GM10248 (cell line): ENCODE data around the gene COL4A2.

Experiments
- CTCF ChIA-PET: fragments of 300-600 bp; sonication (Branson Sonifier 250); formaldehyde crosslinking; extraction: SDS; loops from one replicate; lab custom pipeline; 2021; ENCODE audit warnings: antibody characterized with exemption; lab: Yijun Ruan, JAX
- POLR2A ChIA-PET: fragments of 350-650 bp; sonication (Branson Sonifier 250); formaldehyde crosslinking; extraction: SDS; loops from one replicate; lab custom pipeline; 2020; ENCODE audit warnings: antibody characterized with exemption; lab: Yijun Ruan, JAX
- DNase-seq: peaks from one replicate; pipeline ENCODE4 v3.0.0; 2012; ENCODE audit errors: extremely low spot score
- TF ChIP-seq, protein P1 (sequence below): IDR thresholded peaks from 2 replicates; pipeline ENCODE4 v1.5.1; 2012; ENCODE audit warnings: mild to moderate bottlenecking, low read depth; ENCODE audit errors: extremely low read depth, missing control alignments, control extremely low read depth

The COL4A2 gene

DNA sequence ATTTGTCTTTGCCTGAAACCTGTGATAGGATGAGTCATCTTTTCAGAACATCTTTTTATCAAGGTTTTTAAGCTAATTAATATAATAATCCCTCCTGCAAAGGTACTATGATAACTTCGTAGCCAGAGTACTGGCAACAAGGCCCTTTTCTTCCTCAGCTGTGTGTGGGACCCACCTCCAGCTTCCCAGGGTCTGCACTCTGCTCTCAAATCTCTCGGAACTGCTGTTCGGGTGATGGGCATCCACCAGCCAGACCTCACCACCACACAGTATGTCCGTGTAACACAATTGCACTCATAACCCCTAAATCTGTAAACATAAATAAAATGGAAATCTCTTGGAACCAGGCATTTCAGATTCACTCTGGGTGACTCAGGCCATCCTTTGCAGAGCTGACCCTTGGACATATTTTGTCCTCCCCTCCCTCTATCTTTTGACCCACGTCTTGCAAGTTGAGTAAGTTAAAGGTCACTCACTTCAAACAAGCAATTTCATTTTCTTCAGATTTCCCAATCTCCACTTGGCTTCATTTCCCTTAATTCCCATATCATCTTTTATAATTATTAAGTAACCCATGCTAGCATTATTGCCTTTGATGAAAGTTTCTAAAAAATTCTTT lies 29.6 kb upstream of the COL4A2 start:
- TF ChIP-seq, protein P1, sequence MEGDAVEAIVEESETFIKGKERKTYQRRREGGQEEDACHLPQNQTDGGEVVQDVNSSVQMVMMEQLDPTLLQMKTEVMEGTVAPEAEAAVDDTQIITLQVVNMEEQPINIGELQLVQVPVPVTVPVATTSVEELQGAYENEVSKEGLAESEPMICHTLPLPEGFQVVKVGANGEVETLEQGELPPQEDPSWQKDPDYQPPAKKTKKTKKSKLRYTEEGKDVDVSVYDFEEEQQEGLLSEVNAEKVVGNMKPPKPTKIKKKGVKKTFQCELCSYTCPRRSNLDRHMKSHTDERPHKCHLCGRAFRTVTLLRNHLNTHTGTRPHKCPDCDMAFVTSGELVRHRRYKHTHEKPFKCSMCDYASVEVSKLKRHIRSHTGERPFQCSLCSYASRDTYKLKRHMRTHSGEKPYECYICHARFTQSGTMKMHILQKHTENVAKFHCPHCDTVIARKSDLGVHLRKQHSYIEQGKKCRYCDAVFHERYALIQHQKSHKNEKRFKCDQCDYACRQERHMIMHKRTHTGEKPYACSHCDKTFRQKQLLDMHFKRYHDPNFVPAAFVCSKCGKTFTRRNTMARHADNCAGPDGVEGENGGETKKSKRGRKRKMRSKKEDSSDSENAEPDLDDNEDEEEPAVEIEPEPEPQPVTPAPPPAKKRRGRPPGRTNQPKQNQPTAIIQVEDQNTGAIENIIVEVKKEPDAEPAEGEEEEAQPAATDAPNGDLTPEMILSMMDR = no peak
- DNase-seq = no peak
- ChIA-PET POLR2A (no interaction called here), CTCF (interaction anchor here (1.3 to 1.5 kb wide), 2 partner anchors 15 to 19 kb away, joined by 4 read pairs; no protein-coding TSS in a partner anchor)

DNA sequence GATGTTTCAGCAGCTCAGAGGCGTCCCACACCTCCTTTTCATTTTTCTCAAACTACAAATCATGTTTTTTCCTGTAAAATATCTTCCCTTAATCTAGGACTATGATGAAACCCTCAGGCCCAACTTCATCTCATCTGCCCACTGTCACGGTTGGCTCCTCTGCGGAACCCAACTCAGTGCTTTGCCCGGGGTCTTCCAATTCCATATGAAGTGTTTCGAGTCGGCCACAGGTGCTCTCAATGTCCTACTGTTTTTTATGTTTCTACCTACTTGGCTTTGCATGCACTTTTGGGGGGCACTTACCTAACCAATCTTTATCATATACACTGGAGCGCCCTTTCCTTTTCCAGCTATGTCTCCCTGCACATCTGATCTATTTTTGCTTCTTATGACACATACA lies 28.2 kb upstream of the COL4A2 start:
- TF ChIP-seq, protein P1 = no peak
- CTCF ChIA-PET = no interaction called here
- POLR2A ChIA-PET = no interaction called here
- no peak for DNase-seq

DNA sequence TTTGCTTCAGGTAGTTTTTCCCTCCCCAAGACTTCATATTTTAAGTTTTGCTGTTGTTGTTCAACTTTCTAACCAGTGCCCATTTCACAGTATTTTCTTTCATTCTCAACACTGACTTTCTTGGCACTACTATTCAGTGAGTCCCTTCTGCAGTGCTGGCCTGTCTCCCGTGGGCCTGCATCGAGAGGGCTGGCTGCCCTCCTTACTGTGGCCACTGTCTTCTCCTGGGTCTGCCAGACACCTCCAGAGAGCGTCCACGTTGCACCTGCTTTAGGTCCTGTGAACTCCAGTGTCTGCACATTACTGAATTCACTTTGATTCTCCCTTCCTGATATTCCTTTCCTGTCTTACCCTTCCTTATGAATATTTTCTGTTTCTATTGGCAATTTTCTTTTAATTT lies 27.4 kb upstream of the COL4A2 start:
- POLR2A ChIA-PET = no interaction called here
- CTCF ChIA-PET = no interaction called here
- no peak for DNase-seq
- TF ChIP-seq, protein P1 = no peak

DNA sequence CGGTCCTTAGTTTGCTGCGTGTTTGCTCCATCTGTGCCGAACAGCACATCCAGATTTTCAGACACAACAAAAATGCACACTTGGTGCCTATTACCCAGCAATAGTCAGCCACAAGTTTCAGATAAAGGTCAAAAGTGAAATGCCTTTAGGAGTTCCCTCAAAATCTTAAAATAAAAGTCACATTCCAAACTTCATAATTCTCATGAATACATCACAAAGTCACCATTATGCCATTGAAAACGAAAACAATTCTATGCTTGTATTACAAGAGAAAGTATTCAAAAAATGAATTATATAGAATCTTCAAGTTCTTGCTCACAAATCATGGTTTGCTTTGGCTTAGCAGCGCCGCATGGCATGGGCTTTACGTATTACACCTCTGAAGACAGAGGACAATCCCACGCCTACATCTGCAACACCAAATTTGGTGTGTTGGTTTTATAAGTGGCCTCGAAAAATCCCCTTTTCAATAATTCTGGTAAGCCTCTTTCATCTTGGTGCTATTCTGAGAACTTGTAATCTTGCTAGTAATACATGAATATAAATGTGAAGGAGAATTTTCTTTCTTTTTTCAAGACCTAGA lies 26.8 kb upstream of the COL4A2 start:
- ChIA-PET POLR2A (no interaction called here), CTCF (no interaction called here)
- TF ChIP-seq, protein P1 = no peak
- no peak for DNase-seq

DNA sequence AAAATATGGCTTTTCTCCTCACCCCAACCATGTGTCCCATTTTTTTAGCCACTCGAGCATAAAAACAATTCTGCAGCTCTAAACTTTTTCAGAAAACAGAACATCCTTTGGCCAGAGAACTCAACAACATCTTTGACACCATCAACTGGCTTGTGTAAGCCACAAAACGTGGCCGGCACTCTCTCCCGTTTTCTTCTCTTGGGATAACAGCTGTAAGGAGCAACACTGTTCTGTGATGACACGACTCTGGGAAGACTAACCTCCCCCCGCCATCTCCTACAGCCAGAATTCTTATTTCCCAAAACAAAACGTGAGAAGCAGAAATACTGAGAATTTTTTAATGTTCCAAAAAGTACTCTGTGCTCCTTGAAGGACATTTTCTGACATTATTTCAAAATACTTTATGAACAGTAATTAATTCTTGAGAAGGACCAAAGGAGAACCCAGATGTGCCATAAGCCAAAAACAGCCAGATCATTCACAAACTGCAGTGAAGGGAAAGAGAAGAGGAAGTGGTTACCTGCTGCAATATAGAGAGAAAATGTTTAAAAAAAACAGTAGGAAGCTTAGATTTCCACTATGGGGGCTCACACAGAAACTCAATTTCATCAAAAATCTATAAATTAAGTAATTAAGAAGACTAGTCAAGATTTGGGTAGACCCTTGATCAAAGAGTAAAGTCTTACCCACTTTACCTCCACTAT lies 25.9 kb upstream of the COL4A2 start:
- TF ChIP-seq, protein P1 = no peak
- no peak for DNase-seq
- POLR2A ChIA-PET = no interaction called here
- CTCF ChIA-PET = no interaction called here

DNA sequence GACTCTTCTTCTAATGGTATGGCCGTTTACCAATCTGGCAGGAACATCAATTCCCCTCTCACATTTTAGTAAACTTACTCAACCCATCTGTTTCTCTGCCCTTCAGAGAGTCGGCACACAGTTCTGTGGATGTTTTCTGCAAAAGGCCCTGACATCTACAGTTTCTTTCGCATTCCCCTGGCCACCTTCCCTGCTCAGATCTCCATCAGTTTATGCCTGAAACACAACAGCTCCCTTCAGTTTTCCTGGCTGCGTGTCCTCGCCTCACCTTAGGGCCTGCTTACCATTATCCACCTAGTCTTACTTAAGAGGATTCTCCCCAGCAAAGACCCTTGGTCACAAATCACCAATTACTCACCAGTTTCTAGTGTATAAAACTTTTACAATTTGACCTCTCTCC lies 25.3 kb upstream of the COL4A2 start:
- CTCF ChIA-PET = no interaction called here
- TF ChIP-seq, protein P1 = no peak
- POLR2A ChIA-PET = no interaction called here
- DNase-seq = no peak
